Parathyroid adenoma (tissue), 2 donors: ENCODE results near the gene IGFL1.

ENCODE experiments used
- H2AFZ ChIP-seq: fragments of 300-600 bp; sonication (generic); one replicate; pipeline ENCODE4 v1.7.0; 2017; ENCODE audit warnings: antibody characterized with exemption, mild to moderate bottlenecking
- H3K27ac ChIP-seq: fragments of 300-600 bp; sonication (generic); one replicate; pipeline ENCODE4 v1.7.0; 2017
- H3K27me3 ChIP-seq: fragments of 300-600 bp; sonication (generic); one replicate; pipeline ENCODE4 v1.7.0; 2017; ENCODE audit warnings: low read length; ENCODE audit not compliant: control insufficient read depth, insufficient read depth
- H3K36me3 ChIP-seq: fragments of 300-600 bp; sonication (generic); one replicate; pipeline ENCODE4 v1.7.0; 2017; ENCODE audit warnings: low read length; ENCODE audit not compliant: control insufficient read depth, insufficient read depth
- H3K4me1 ChIP-seq: fragments of 300-600 bp; sonication (generic); one replicate; pipeline ENCODE4 v1.7.0; 2017; ENCODE audit warnings: control low read depth
- H3K4me2 ChIP-seq: fragments of 300-600 bp; sonication (generic); one replicate; pipeline ENCODE4 v1.7.0; 2017; ENCODE audit warnings: low read length
- H3K4me3 ChIP-seq: fragments of 300-600 bp; sonication (generic); one replicate; pipeline ENCODE4 v1.7.0; 2017; ENCODE audit warnings: low read depth, low read length
- H3K79me2 ChIP-seq: fragments of 300-600 bp; sonication (generic); one replicate; pipeline ENCODE4 v1.7.0; 2017; ENCODE audit warnings: control low read depth
- H3K9ac ChIP-seq: fragments of 300-600 bp; sonication (generic); one replicate; pipeline ENCODE4 v1.7.0; 2017; ENCODE audit warnings: mild to moderate bottlenecking
- H3K9me3 ChIP-seq: fragments of 300-600 bp; sonication (generic); one replicate; pipeline ENCODE4 v1.7.0; 2017; ENCODE audit warnings: low read length; ENCODE audit not compliant: control insufficient read depth
- TF ChIP-seq, protein P1 (sequence below): fragments of 300-600 bp; sonication (generic); IDR thresholded peaks from one replicate; pipeline ENCODE4 v1.7.0; 2017; ENCODE audit warnings: antibody characterized with exemption, mild to moderate bottlenecking
- donor health status: primary hyperparathyroidism.

IGFL1 gene

DNA sequence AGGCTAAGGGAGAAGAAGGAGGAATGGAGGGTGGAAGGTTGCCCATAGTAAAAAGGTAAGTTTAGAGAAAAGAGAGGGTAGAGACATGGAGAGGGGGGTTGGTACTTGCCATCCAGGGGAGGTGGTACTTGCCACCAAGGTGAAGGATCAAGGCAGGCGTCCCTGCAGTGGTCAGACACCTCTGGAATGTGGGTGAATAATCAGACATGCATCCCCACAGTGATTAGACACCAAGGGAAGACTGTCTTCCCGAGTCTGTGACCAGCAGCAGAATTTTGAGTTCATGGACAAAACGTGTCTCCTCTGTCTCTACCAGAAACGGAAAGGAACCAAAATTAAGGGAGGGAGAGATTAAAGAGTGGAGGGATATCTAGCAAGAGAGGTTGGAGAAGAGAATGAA, 27.1 kb upstream of the IGFL1 start:
- no peaks in the 10 kb centered on the region for H3K36me3 ChIP-seq
- H3K27ac ChIP-seq, result no peak overlapping the region
- H2AFZ ChIP-seq, result no peak overlapping the region
- no peaks in the 10 kb centered on the region for H3K9me3 ChIP-seq
- H3K4me1 ChIP-seq, result no peaks in the 10 kb centered on the region
- TF ChIP-seq, protein P1, sequence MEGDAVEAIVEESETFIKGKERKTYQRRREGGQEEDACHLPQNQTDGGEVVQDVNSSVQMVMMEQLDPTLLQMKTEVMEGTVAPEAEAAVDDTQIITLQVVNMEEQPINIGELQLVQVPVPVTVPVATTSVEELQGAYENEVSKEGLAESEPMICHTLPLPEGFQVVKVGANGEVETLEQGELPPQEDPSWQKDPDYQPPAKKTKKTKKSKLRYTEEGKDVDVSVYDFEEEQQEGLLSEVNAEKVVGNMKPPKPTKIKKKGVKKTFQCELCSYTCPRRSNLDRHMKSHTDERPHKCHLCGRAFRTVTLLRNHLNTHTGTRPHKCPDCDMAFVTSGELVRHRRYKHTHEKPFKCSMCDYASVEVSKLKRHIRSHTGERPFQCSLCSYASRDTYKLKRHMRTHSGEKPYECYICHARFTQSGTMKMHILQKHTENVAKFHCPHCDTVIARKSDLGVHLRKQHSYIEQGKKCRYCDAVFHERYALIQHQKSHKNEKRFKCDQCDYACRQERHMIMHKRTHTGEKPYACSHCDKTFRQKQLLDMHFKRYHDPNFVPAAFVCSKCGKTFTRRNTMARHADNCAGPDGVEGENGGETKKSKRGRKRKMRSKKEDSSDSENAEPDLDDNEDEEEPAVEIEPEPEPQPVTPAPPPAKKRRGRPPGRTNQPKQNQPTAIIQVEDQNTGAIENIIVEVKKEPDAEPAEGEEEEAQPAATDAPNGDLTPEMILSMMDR, result no peak
- H3K9ac ChIP-seq, result no peak overlapping the region
- H3K27me3 ChIP-seq, result no peaks in the 10 kb centered on the region
- no peak overlapping the region for H3K4me2 ChIP-seq
- H3K4me3 ChIP-seq, result no peak overlapping the region
- H3K79me2 ChIP-seq, result no peaks in the 10 kb centered on the region

DNA sequence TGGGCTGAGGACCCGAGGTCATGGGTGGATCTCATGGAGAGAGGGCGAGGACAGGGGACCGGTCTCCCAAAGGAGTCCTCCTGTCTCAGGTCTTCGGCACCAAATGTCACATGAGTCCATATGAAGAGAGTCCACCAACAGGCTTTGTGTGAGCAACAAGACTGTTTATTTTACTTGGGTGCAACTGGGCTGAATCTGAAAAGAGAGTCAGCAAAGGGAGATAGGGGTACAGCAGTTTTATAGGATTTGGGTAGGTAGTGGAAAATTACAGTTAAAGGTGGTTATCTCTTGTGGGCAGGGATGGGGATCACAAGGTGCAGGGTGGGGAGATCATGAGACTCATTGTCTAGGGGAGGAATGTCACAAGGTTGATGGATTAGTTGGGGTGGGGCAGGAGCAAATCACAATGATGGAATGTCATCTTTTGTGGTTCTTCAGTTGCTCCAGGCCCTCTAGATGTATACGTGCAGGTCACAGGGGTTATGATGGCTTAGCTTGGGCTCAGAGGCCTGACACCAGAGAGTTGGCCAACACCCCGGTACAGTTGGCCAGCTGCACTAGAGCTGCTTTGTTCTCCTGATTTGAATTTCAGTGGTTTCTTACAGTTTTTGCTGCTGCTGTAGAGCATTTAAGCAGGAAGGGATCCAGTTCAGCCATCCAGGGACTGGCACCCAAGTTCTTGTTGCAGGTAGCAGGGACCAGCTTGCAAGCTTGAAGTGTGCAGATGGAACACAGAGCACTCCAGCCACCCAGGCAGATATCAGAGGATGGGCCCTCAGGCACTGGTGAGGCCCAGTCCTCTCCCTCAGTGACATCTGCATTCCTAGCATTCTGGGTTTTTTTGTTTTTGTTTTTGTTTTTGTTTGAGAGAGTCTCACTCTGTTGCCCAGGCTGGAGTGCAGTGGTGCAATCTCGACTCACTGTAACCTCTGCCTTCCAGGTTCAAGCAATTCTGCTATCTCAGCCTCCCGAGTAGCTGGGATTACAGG, 26.4 kb upstream of the IGFL1 start:
- Histone ChIP-seq H3K9me3 (no peaks in the 10 kb centered on the region), H3K79me2 (no peaks in the 10 kb centered on the region), H3K4me1 (no peaks in the 10 kb centered on the region), H3K4me2 (no peak overlapping the region), H3K36me3 (no peaks in the 10 kb centered on the region), H3K27ac (no peak overlapping the region), H3K27me3 (no peaks in the 10 kb centered on the region), H3K4me3 (no peak overlapping the region), H3K9ac (no peak overlapping the region), H2AFZ (no peak overlapping the region)
- TF ChIP-seq, protein P1, result no peak

DNA sequence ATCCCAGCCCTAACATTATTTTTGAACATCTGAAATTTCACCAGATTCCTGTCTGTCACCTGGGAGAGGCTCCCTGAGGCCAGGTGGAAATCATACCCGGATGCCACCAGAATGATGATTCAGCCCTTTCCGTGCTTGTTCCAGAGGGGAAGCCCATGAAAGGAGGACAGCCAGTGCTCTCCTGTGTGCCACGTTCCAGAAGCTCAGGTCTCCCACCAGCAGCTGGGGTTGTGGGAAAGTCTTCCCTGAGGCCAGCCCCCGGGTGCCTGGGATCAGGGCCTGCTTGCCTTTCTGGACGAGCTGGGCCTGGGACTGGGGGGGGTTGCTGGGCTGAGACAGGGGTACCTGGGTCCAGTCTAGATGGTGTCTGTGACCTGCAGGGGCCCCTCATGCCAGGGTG, 25.5 kb upstream of the IGFL1 start:
- Histone ChIP-seq H3K27me3 (no peaks in the 10 kb centered on the region), H3K4me1 (no peaks in the 10 kb centered on the region), H3K9ac (no peak overlapping the region), H3K4me2 (no peak overlapping the region), H3K27ac (no peak overlapping the region), H2AFZ (no peak overlapping the region), H3K9me3 (no peaks in the 10 kb centered on the region), H3K36me3 (no peaks in the 10 kb centered on the region), H3K4me3 (no peak overlapping the region), H3K79me2 (no peaks in the 10 kb centered on the region)
- TF ChIP-seq, protein P1, result no peak

DNA sequence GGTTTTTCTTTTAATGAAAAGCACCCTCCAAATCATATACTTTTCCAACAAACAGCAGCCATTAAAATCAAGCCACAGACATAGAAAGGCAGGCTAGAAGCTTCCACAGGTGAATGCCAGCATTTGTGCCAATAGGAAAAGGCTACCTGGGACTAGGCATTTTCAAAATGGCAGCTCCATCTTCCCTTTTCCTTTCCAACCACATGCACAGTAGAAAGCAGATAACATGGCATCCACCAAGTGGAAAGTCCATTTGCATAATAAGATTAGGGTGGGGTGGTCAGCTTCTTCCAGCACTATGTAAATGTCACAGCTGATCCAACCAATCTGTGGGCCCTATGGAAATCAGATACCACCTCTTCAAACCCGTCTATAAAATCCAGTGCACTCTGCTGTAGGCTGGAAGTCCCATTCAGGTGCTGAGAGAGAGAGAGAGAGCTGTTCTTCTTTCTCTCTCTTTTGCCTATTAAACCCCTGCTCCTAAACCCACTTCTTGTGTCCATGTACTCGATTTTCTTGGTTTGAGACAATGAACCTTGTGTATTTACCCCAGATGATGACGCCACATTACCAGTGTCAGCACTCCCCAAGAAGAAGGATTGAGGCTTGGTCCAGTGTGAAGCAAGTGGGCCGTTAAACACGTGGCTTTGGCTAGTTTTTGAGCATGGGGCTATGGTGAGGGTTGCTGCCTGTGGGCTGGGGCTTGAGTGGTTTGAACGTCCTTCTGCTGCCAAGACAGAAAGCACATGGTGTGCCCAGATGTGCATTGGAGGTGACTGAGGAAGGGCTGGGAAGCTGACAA, 24.2 kb upstream of the IGFL1 start:
- H3K4me3 ChIP-seq, result no peak overlapping the region
- no peaks in the 10 kb centered on the region for H3K9me3 ChIP-seq
- H3K9ac ChIP-seq, result no peak overlapping the region
- H3K79me2 ChIP-seq, result no peaks in the 10 kb centered on the region
- H2AFZ ChIP-seq, result no peak overlapping the region
- no peaks in the 10 kb centered on the region for H3K4me1 ChIP-seq
- H3K27me3 ChIP-seq, result no peaks in the 10 kb centered on the region
- H3K36me3 ChIP-seq, result no peaks in the 10 kb centered on the region
- TF ChIP-seq, protein P1, result no peak
- H3K27ac ChIP-seq, result no peak overlapping the region
- H3K4me2 ChIP-seq, result no peak overlapping the region
